GM23338 (cell line): ENCODE data around the gene ASB1.

Source experiments
- CREB1 ChIP-seq: fragments of 250-450 bp; sonication (Bioruptor Pico); IDR thresholded peaks from 2 replicates; pipeline ENCODE4 v1.5.0; 2020; ENCODE audit warnings: low read depth, mild to moderate bottlenecking, moderate library complexity
- EZH2 ChIP-seq: fragments of 200-600 bp; sonication (generic); IDR thresholded peaks from one replicate; pipeline ENCODE4 v1.8.0; 2017; ENCODE audit warnings: antibody characterized with exemption, mild to moderate bottlenecking, low read depth; ENCODE audit not compliant: unreplicated experiment
- EZH2phosphoT487 ChIP-seq: fragments of 200-600 bp; sonication (generic); IDR thresholded peaks from one replicate; pipeline ENCODE4 v1.8.1; 2018; ENCODE audit warnings: antibody characterized with exemption; ENCODE audit not compliant: unreplicated experiment
- JUNB ChIP-seq: IDR thresholded peaks from one replicate; pipeline ENCODE4 v1.6.1; 2016; ENCODE audit warnings: antibody characterized with exemption; ENCODE audit not compliant: unreplicated experiment
- POLR2AphosphoS5 ChIP-seq: IDR thresholded peaks from 2 replicates; pipeline ENCODE4 v1.6.1; 2016; ENCODE audit warnings: antibody characterized with exemption, low read depth
- ZNF331 ChIP-seq: fragments of 250-450 bp; sonication (Bioruptor Pico); IDR thresholded peaks from 2 replicates; pipeline ENCODE4 v1.5.0; 2020; ENCODE audit warnings: low read depth, mild to moderate bottlenecking, moderate library complexity
- TF ChIP-seq, protein P1 (sequence below), 2 experiments: fragments of 200-600 bp in 1 of 2; sonication (generic) in 1 of 2; conservative IDR thresholded peaks; 2 replicates each; pipeline versions ENCODE4 v1.5.1 to v1.6.1; 2016 to 2017; ENCODE audit warnings: antibody characterized with exemption in 2 of 2, low read depth in 2 of 2, mild to moderate bottlenecking in 2 of 2, moderate library complexity in 1 of 2
- TF ChIP-seq, protein P2 (sequence below): IDR thresholded peaks from one replicate; pipeline ENCODE4 v1.6.1; 2018; ENCODE audit warnings: antibody characterized with exemption; ENCODE audit not compliant: unreplicated experiment

DNA sequence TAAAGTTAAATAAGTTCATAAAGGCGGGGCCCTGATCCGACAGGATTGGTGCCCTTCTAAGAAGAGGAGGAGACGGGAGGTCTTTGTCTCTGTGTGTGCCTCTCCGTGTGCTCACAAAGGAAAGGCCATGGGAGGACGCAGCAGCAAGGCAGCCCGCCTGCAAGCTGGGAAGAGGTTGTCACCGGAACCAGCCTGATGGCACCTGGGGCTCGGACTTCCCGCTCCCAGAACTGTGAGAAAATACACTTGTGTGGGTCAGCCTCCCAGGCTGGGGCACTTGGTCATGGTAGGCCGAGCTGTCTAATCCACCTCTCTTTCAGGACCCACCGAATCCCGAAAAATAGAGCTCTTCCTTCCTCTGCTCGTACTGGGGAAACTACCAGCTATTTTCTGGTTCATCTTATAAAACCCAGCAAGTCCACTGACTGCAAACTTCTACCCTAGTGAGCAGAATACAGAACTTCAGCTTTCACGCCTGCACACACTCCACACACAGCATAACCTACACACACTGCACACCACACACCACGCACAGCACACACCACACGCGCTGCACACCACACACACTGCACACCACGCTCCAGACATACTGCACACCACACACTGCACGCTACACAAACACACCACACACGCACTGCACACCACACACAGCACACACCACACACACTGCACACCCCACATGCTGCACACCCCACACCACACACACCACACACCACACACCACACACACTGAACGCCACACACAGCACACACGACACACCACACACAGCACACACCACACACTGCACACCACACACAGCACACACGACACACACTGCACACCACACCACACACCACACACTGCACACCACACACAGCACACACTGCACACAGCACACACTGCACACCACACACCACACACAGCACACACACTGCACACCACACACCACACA lies 58.1 kb downstream of the ASB1 start:
- no peak for TF ChIP-seq CREB1
- no peak for TF ChIP-seq EZH2
- TF ChIP-seq POLR2AphosphoS5 = no peak
- TF ChIP-seq, protein P1, sequence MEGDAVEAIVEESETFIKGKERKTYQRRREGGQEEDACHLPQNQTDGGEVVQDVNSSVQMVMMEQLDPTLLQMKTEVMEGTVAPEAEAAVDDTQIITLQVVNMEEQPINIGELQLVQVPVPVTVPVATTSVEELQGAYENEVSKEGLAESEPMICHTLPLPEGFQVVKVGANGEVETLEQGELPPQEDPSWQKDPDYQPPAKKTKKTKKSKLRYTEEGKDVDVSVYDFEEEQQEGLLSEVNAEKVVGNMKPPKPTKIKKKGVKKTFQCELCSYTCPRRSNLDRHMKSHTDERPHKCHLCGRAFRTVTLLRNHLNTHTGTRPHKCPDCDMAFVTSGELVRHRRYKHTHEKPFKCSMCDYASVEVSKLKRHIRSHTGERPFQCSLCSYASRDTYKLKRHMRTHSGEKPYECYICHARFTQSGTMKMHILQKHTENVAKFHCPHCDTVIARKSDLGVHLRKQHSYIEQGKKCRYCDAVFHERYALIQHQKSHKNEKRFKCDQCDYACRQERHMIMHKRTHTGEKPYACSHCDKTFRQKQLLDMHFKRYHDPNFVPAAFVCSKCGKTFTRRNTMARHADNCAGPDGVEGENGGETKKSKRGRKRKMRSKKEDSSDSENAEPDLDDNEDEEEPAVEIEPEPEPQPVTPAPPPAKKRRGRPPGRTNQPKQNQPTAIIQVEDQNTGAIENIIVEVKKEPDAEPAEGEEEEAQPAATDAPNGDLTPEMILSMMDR (conservative IDR thresholded peaks at IDR 0.05; ENCODE audit: low read depth in 2 of 2) = no peak
- TF ChIP-seq ZNF331 (CRISPR knock-in tag) = no peak
- TF ChIP-seq, protein P2, sequence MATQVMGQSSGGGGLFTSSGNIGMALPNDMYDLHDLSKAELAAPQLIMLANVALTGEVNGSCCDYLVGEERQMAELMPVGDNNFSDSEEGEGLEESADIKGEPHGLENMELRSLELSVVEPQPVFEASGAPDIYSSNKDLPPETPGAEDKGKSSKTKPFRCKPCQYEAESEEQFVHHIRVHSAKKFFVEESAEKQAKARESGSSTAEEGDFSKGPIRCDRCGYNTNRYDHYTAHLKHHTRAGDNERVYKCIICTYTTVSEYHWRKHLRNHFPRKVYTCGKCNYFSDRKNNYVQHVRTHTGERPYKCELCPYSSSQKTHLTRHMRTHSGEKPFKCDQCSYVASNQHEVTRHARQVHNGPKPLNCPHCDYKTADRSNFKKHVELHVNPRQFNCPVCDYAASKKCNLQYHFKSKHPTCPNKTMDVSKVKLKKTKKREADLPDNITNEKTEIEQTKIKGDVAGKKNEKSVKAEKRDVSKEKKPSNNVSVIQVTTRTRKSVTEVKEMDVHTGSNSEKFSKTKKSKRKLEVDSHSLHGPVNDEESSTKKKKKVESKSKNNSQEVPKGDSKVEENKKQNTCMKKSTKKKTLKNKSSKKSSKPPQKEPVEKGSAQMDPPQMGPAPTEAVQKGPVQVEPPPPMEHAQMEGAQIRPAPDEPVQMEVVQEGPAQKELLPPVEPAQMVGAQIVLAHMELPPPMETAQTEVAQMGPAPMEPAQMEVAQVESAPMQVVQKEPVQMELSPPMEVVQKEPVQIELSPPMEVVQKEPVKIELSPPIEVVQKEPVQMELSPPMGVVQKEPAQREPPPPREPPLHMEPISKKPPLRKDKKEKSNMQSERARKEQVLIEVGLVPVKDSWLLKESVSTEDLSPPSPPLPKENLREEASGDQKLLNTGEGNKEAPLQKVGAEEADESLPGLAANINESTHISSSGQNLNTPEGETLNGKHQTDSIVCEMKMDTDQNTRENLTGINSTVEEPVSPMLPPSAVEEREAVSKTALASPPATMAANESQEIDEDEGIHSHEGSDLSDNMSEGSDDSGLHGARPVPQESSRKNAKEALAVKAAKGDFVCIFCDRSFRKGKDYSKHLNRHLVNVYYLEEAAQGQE = no peak
- no peak for TF ChIP-seq EZH2phosphoT487
- no peak for TF ChIP-seq JUNB
